Tracheal epithelial cell (primary cell): ENCODE measurements around the gene NOC2L. TPM values are rescaled to one million over a fixed set of nuclear protein-coding genes. Genes with fewer than 3 reads are reported as not detected.

Source experiments
- total RNA-seq: library from RNA; depleted of rRNA; stranded (reverse); fragments of >200 nt; gene quantifications from 2 replicates; pipeline ENCODE4 v1.2.1, GENCODE V29; 2014

The NOC2L gene
- total RNA-seq, result 103 and 146 TPM in 2 replicates

GRCh38 chr1:958823-959730 lies at the start of gene NOC2L:
Gene NOC2L, minus strand, starts transcription at chr1:959256. Its CDS starts 16 bp downstream, at chr1:959240.

GRCh38 chr1:999725-1000356 lies 40.8 kb upstream of the NOC2L start, which contains the start of gene HES4:
Gene HES4, minus strand, starts transcription at chr1:1000097. Its CDS starts 124 bp downstream, at chr1:999973.

GRCh38 chr1:981955-982558 lies 23.0 kb upstream of the NOC2L start, which contains the start of gene PERM1:
Gene PERM1, minus strand, starts transcription at chr1:982093. Its CDS starts 1,064 bp downstream, at chr1:981029.

GRCh38 chr1:966135-966703 lies 7.2 kb upstream of the NOC2L start, which contains the start of gene PLEKHN1:
Gene PLEKHN1, plus strand, starts transcription at chr1:966482. Its CDS starts 50 bp downstream, at chr1:966532.

GRCh38 chr1:960363-961131 lies 1.5 kb upstream of the NOC2L start, which contains the start of gene KLHL17:
Gene KLHL17, plus strand, starts transcription at chr1:960584. Its CDS starts 110 bp downstream, at chr1:960694.

GRCh38 chr1:923131-923990 lies 35.7 kb downstream of the NOC2L start, which contains the start of gene SAMD11:
Gene SAMD11, plus strand, starts transcription at chr1:923923. Its CDS starts 509 bp downstream, at chr1:924432.

Other genes starting within 250 kb of the NOC2L start
- gene SAMD11, start 35.3 kb downstream of the NOC2L start, total RNA-seq, result 0.48 and 0.64 TPM in 2 replicates
- gene KLHL17, start 1.3 kb upstream of the NOC2L start, total RNA-seq, result 6.8 and 11.6 TPM in 2 replicates
- gene PLEKHN1, start 7.2 kb upstream of the NOC2L start, total RNA-seq, result 3.6 and 9.2 TPM in 2 replicates
- not detected in 2 replicates for gene PERM1, start 22.8 kb upstream of the NOC2L start, total RNA-seq
- 62.2 and 126 TPM in 2 replicates for gene HES4, start 40.8 kb upstream of the NOC2L start, total RNA-seq
- gene ISG15, start 54.2 kb upstream of the NOC2L start, total RNA-seq, result 43.3 and 86.5 TPM in 2 replicates
- 187 and 236 TPM in 2 replicates for gene AGRN, start 60.9 kb upstream of the NOC2L start, total RNA-seq
- 3.8 and 5.1 TPM in 2 replicates for gene RNF223, start 115.0 kb upstream of the NOC2L start, total RNA-seq
- gene C1orf159, start 156.8 kb upstream of the NOC2L start, total RNA-seq, result 8.0 and 10.2 TPM in 2 replicates
- not detected in 2 replicates for gene TTLL10, start 214.6 kb upstream of the NOC2L start, total RNA-seq
- 0.64 and 1.9 TPM in 2 replicates for gene TNFRSF18, start 247.3 kb upstream of the NOC2L start, total RNA-seq